Dendritic cell treated with granulocyte-macrophage colony-stimulating factor and Interleukin-4, amounts not matched to agents 40 ng/mL and 50 ng/mL, for 4 days (primary cell): Measurements from ENCODE around the gene NALCN.

ENCODE experiments used
- H3K27ac Mint-ChIP-seq: one replicate; pipeline ENCODE4 v1.8.0; 2022; ENCODE audit warnings: mild to moderate bottlenecking, mixed read lengths
- H3K27me3 Mint-ChIP-seq: one replicate; pipeline ENCODE4 v1.8.0; 2022; ENCODE audit warnings: mild to moderate bottlenecking, mixed read lengths
- H3K36me3 Mint-ChIP-seq: one replicate; pipeline ENCODE4 v1.8.0; 2022; ENCODE audit warnings: low read depth, mixed read lengths
- H3K4me1 Mint-ChIP-seq: one replicate; pipeline ENCODE4 v1.8.0; 2022; ENCODE audit warnings: low read depth, mixed read lengths
- H3K4me3 Mint-ChIP-seq: one replicate; pipeline ENCODE4 v1.8.0; 2022; ENCODE audit warnings: mild to moderate bottlenecking, moderate library complexity, mixed read lengths
- H3K9me3 Mint-ChIP-seq: one replicate; pipeline ENCODE4 v1.8.0; 2022; ENCODE audit warnings: mixed read lengths
- intact Hi-C: fragments of 100-400 bp; cut with micrococcal nuclease; formaldehyde crosslinking; loops from one replicate; pipeline ENCODE4 v1.15.0; 2022

NALCN gene

GRCh38 chr13:101416181-101417042, at the start of gene NALCN:
TSS of gene NALCN (minus strand) at chr13:101416508. CDS start at chr13:101399126, 17,382 bp downstream.
- intact Hi-C loops = no loop called here
- no peaks in the 10 kb centered on the region for H3K9me3 Mint-ChIP-seq
- H3K4me1 Mint-ChIP-seq = no peaks in the 10 kb centered on the region
- peaks cover 32% of the 10 kb centered on the region for H3K27me3 Mint-ChIP-seq
- H3K4me3 Mint-ChIP-seq = no peak within 1 kb of the TSS
- no peaks in the 10 kb centered on the region for H3K36me3 Mint-ChIP-seq
- no peak within 1 kb of the TSS for H3K27ac Mint-ChIP-seq

GRCh38 chr13:101465877-101466276, 49.6 kb upstream of the NALCN start:
- no peaks in the 10 kb centered on the region for H3K36me3 Mint-ChIP-seq
- no peak overlapping the region for H3K4me3 Mint-ChIP-seq
- H3K4me1 Mint-ChIP-seq = no peaks in the 10 kb centered on the region
- intact Hi-C loops = no loop called here
- no peaks in the 10 kb centered on the region for H3K9me3 Mint-ChIP-seq
- no peaks in the 10 kb centered on the region for H3K27me3 Mint-ChIP-seq
- H3K27ac Mint-ChIP-seq = no peak overlapping the region

- H3K9me3 Mint-ChIP-seq = no peaks in the 10 kb centered on the region
- no peak overlapping the region for H3K27ac Mint-ChIP-seq
- intact Hi-C loops = no loop called here
- peaks cover 14% of the 10 kb centered on the region for H3K27me3 Mint-ChIP-seq
- no peaks in the 10 kb centered on the region for H3K36me3 Mint-ChIP-seq
- no peak overlapping the region for H3K4me3 Mint-ChIP-seq
- no peaks in the 10 kb centered on the region for H3K4me1 Mint-ChIP-seq
Measured at GRCh38 chr13:101457176-101457575, 40.9 kb upstream of the NALCN start.

- no peaks in the 10 kb centered on the region for H3K36me3 Mint-ChIP-seq
Measured at GRCh38 chr13:101455863-101456262, 39.6 kb upstream of the NALCN start.

GRCh38 chr13:101454767-101455166, 38.5 kb upstream of the NALCN start:
- Mint-ChIP-seq H3K4me3 (no peak overlapping the region), H3K36me3 (no peaks in the 10 kb centered on the region), H3K9me3 (no peaks in the 10 kb centered on the region), H3K27ac (no peak overlapping the region), H3K4me1 (no peaks in the 10 kb centered on the region), H3K27me3 (peaks cover 14% of the 10 kb centered on the region)
- intact Hi-C loops = no loop called here

More at GRCh38 chr13:101455863-101456262, 39.6 kb upstream of the NALCN start:
- H3K4me3 Mint-ChIP-seq = no peak overlapping the region
- H3K27ac Mint-ChIP-seq = no peak overlapping the region
- no peaks in the 10 kb centered on the region for H3K4me1 Mint-ChIP-seq
- H3K9me3 Mint-ChIP-seq = no peaks in the 10 kb centered on the region
- peaks cover 14% of the 10 kb centered on the region for H3K27me3 Mint-ChIP-seq
- intact Hi-C loops = no loop called here

GRCh38 chr13:101453784-101454201, 37.5 kb upstream of the NALCN start:
- Mint-ChIP-seq H3K36me3 (no peaks in the 10 kb centered on the region), H3K27me3 (peaks cover 14% of the 10 kb centered on the region), H3K4me1 (no peaks in the 10 kb centered on the region), H3K27ac (no peak overlapping the region), H3K9me3 (no peaks in the 10 kb centered on the region), H3K4me3 (no peak overlapping the region)
- intact Hi-C loops = no loop called here

GRCh38 chr13:101452519-101453485, 36.5 kb upstream of the NALCN start, which contains the start of gene ITGBL1:
TSS of gene ITGBL1 (plus strand) at chr13:101452675. CDS start at chr13:101452834, 159 bp downstream.
- intact Hi-C loops = no loop called here
- H3K9me3 Mint-ChIP-seq = no peaks in the 10 kb centered on the region
- H3K4me1 Mint-ChIP-seq = no peaks in the 10 kb centered on the region
- H3K27ac Mint-ChIP-seq = no peak within 1 kb of the TSS
- H3K27me3 Mint-ChIP-seq = peaks cover 14% of the 10 kb centered on the region
- no peaks in the 10 kb centered on the region for H3K36me3 Mint-ChIP-seq
- H3K4me3 Mint-ChIP-seq = no peak within 1 kb of the TSS

GRCh38 chr13:101451641-101452040, 35.3 kb upstream of the NALCN start:
- no peaks in the 10 kb centered on the region for H3K9me3 Mint-ChIP-seq
- H3K36me3 Mint-ChIP-seq = no peaks in the 10 kb centered on the region
- no peaks in the 10 kb centered on the region for H3K4me1 Mint-ChIP-seq
- no peak overlapping the region for H3K4me3 Mint-ChIP-seq
- intact Hi-C loops = no loop called here
- H3K27me3 Mint-ChIP-seq = peaks cover 14% of the 10 kb centered on the region
- no peak overlapping the region for H3K27ac Mint-ChIP-seq

GRCh38 chr13:101450749-101451130, 34.4 kb upstream of the NALCN start:
- intact Hi-C loops = no loop called here
- Mint-ChIP-seq H3K27me3 (peaks cover 14% of the 10 kb centered on the region), H3K36me3 (no peaks in the 10 kb centered on the region), H3K4me1 (no peaks in the 10 kb centered on the region), H3K4me3 (no peak overlapping the region), H3K9me3 (no peaks in the 10 kb centered on the region), H3K27ac (no peak overlapping the region)

- H3K27ac Mint-ChIP-seq = no peak overlapping the region
- H3K27me3 Mint-ChIP-seq = peaks cover 14% of the 10 kb centered on the region
- intact Hi-C loops = no loop called here
- H3K4me1 Mint-ChIP-seq = no peaks in the 10 kb centered on the region
- H3K9me3 Mint-ChIP-seq = no peaks in the 10 kb centered on the region
- H3K4me3 Mint-ChIP-seq = no peak overlapping the region
- H3K36me3 Mint-ChIP-seq = no peaks in the 10 kb centered on the region
Measured at GRCh38 chr13:101449790-101450748, 33.8 kb upstream of the NALCN start.

- no peaks in the 10 kb centered on the region for H3K36me3 Mint-ChIP-seq
- peaks cover 4% of the 10 kb centered on the region for H3K27me3 Mint-ChIP-seq
- no peaks in the 10 kb centered on the region for H3K9me3 Mint-ChIP-seq
- H3K27ac Mint-ChIP-seq = no peak overlapping the region
- intact Hi-C loops = no loop called here
- no peaks in the 10 kb centered on the region for H3K4me1 Mint-ChIP-seq
- H3K4me3 Mint-ChIP-seq = no peak overlapping the region
Measured at GRCh38 chr13:101447852-101448251, 31.5 kb upstream of the NALCN start.

- H3K27ac Mint-ChIP-seq = no peak overlapping the region
- H3K36me3 Mint-ChIP-seq = no peaks in the 10 kb centered on the region
- no peak overlapping the region for H3K4me3 Mint-ChIP-seq
- intact Hi-C loops = no loop called here
- no peaks in the 10 kb centered on the region for H3K27me3 Mint-ChIP-seq
- peaks cover 8% of the 10 kb centered on the region for H3K9me3 Mint-ChIP-seq
- H3K4me1 Mint-ChIP-seq = no peaks in the 10 kb centered on the region
Measured at GRCh38 chr13:101434486-101434885, 18.2 kb upstream of the NALCN start.

GRCh38 chr13:101433895-101434294, 17.6 kb upstream of the NALCN start:
- H3K4me1 Mint-ChIP-seq = no peaks in the 10 kb centered on the region
- H3K27ac Mint-ChIP-seq = no peak overlapping the region
- no peaks in the 10 kb centered on the region for H3K36me3 Mint-ChIP-seq
- intact Hi-C loops = no loop called here
- H3K27me3 Mint-ChIP-seq = no peaks in the 10 kb centered on the region
- H3K4me3 Mint-ChIP-seq = no peak overlapping the region
- H3K9me3 Mint-ChIP-seq = peaks cover 8% of the 10 kb centered on the region
